ENCODE results near the gene KCNJ1. TPM values are rescaled to one million over a fixed set of nuclear protein-coding genes. Genes with fewer than 3 reads are reported as not detected.

KCNJ1 gene
- polyA plus RNA-seq, 3 donors: 0.01 TPM; not detected in 2

- H3K27ac ChIP-seq (ENCODE audit: low read depth, low read length): no peak overlapping the region
- 21 to 33% (median 26%) methylated on average over 14 to 16 of the region's 16 CpGs for WGBS, 3 donors
These were observed 31.2 kb downstream of the KCNJ1 start for GRCh38 chr11:128835741-128836430.

DNA sequence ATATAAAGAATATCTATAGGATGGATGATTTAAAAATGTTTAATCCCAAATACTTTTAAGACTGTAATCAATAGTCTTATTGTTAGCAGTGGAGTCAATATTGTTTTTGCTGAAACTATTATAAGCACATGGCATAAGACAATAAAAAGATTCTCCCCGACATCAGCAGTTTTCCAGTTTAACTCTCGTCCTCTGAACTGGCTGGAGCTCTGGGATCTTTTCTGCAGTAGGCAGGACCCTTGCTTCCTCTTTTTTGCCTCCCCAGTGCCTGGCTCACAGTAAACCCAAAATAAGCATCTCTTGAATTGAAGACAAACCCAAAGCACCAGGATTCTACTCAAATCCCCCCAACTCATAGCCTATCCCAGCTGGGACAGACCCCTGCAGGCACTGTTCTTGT is 32.9 kb downstream of the KCNJ1 start:
- 62 to 92% (median 66%) methylated on average over 2 of the region's 2 CpGs for WGBS, 3 donors
- H3K27ac ChIP-seq (ENCODE audit: low read depth, low read length): no peak overlapping the region

DNA sequence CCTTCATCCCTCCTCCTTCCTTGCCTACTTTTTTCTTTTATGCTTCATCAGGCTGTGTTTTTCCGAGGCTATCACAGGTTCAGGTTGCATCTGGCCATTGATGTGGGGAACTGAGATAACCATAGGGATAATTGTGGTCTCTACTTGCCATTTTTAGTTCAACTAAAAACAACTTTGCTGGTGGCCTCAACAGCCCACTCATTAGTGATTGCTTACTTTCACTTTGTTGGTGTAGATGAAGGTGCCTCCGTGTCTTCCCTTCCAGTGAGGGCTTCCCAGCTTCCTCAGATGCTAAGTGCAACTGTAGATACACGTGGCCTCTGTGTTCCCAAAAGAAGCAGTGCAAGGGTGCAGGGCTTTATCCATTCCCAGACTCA is 35.0 kb downstream of the KCNJ1 start:
- no peak overlapping the region for H3K27ac ChIP-seq (ENCODE audit: low read depth, low read length)
- WGBS, 3 donors: 47 to 75% (median 56%) methylated on average over 3 of the region's 3 CpGs

- no peak overlapping the region for H3K27ac ChIP-seq (ENCODE audit: low read depth, low read length)
- 26 to 33% (median 32%) methylated on average over 14 of the region's 14 CpGs for WGBS, 3 donors
These were observed 35.6 kb downstream of the KCNJ1 start for GRCh38 chr11:128831174-128832120.

GRCh38 chr11:128830290-128831173 is 36.6 kb downstream of the KCNJ1 start:
- H3K27ac ChIP-seq (ENCODE audit: low read depth, low read length): no peak overlapping the region
- WGBS, 3 donors: 79 to 85% (median 85%) methylated on average over 11 of the region's 11 CpGs

GRCh38 chr11:128828350-128828749 is 38.7 kb downstream of the KCNJ1 start:
- WGBS, 3 donors: 90 to 92% (median 90%) methylated on average over 4 of the region's 4 CpGs
- no peak overlapping the region for H3K27ac ChIP-seq (ENCODE audit: low read depth, low read length)

DNA sequence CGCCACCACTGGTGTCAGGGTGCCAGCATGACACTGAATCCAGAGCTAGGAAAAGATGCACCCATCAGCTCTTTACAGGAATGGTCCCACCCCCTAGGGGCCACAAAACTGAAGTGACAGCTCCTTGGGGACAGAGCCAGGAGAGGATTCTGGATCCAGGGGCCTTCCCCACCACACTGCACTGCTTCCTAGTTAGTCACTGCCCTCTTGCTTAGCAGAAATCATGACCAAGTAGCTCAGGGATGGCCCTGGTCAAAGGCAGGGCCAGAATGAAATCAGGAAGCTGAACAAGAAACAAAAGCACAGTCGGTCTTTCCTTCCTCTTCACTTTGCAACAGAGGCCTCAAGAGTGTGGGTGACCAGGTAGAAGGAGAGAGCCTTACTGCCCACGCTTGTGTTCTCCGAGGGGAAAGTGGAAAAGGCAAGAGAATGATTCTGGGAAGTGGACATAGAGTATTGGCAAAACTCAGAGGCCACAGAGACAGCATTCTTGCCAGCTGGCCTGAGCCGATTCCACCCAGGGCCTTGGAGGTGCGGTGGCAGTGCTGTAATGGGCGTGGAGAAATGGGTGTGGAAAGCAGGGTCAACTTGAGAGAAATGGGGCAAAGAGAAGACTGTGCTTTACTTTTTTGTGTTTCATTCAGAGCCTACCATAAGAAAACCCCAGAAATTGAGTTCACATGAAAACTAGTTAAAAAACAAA is 39.8 kb downstream of the KCNJ1 start:
- H3K27ac ChIP-seq (ENCODE audit: low read depth, low read length): no peak overlapping the region
- WGBS, 3 donors: 69 to 87% (median 72%) methylated on average over 7 of the region's 7 CpGs

DNA sequence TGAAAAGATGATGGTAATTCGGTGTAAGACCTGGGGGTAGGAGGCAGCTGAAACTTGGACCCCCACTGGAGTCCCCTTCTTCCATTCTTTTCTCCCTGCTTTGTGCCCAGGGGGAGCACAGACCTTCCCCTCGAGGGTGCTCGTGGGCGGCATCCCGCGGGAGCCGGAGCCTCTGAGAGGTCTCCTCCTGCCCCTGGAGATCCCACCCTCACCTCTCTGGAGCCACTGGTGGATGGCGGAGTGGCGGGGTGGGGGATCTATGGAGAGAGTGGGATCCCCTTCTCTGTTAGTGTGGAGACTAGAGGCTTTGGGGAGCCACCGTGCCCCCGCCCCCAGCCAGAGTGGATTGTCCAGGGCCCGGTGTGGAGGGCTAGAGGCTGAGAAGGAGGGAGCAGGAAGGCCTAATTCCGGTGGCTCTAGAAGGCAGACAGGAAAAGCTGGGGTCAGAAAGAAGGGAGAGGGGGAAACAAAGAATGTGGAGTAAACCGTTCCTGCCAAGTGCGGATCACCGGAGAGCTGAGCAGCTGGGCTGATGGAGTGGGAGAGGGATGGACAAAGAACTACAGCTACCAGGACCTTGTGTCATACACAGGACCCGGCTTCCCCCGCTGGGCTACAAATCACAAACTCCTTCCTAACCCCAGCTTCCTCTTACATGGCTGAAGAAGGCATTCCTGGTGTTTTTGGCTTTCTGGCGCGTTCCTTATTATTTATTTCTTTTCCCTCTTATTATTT is 41.9 kb downstream of the KCNJ1 start:
- WGBS, 3 donors: 87 to 93% (median 89%) methylated on average over 20 of the region's 20 CpGs
- no peak overlapping the region for H3K27ac ChIP-seq (ENCODE audit: low read depth, low read length)

GRCh38 chr11:128824191-128825049 is 42.7 kb downstream of the KCNJ1 start:
- WGBS, 3 donors: 28 to 36% (median 32%) methylated on average over 58 to 68 of the region's 68 CpGs

GRCh38 chr11:128823753-128824152 is 43.3 kb downstream of the KCNJ1 start:
- 72 to 82% (median 80%) methylated on average over 11 of the region's 11 CpGs for WGBS, 3 donors
- no peak overlapping the region for H3K27ac ChIP-seq (ENCODE audit: low read depth, low read length)

More at GRCh38 chr11:128824191-128825049, 42.7 kb downstream of the KCNJ1 start:
- H3K27ac ChIP-seq (ENCODE audit: low read depth, low read length): no peak overlapping the region

GRCh38 chr11:128822130-128822529 is 45.0 kb downstream of the KCNJ1 start:
- H3K27ac ChIP-seq (ENCODE audit: low read depth, low read length): no peak overlapping the region
- 89 to 92% (median 91%) methylated on average over 2 of the region's 2 CpGs for WGBS, 3 donors

- WGBS, 3 donors: 73 to 83% (median 81%) methylated on average over 4 of the region's 4 CpGs
These were observed 45.5 kb downstream of the KCNJ1 start for GRCh38 chr11:128821556-128821955.

DNA sequence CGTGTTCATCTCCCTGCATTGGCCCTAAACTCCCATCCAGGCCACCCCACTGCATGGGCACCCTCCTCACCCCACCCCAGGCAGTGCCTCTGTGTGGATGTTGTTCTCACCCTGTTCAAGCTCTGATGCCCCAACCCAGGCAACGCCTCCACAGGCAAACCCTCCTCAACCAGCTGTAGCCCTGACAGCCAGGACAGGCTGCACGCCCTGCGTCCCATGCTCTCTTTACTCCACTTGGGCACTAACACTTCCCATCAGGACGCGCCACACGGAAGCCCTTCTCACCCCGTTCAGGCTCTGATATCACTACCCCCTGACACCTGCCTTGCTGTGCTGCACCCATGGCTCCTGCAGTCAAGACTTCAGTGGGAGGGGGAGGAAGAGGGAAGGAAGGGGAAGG is 47.9 kb downstream of the KCNJ1 start:
- no peak overlapping the region for H3K27ac ChIP-seq (ENCODE audit: low read depth, low read length)
- WGBS, 3 donors: 73 to 94% (median 92%) methylated on average over 8 of the region's 8 CpGs

More at GRCh38 chr11:128821556-128821955, 45.5 kb downstream of the KCNJ1 start:
- no peak overlapping the region for H3K27ac ChIP-seq (ENCODE audit: low read depth, low read length)

GRCh38 chr11:128814856-128815705 is 52.0 kb downstream of the KCNJ1 start:
- whole genome bisulfite sequencing, 3 donors: 40 to 47% (median 45%) methylated on average over 9 of the region's 9 CpGs
- no peak overlapping the region for H3K27ac ChIP-seq (ENCODE audit: low read depth, low read length)

DNA sequence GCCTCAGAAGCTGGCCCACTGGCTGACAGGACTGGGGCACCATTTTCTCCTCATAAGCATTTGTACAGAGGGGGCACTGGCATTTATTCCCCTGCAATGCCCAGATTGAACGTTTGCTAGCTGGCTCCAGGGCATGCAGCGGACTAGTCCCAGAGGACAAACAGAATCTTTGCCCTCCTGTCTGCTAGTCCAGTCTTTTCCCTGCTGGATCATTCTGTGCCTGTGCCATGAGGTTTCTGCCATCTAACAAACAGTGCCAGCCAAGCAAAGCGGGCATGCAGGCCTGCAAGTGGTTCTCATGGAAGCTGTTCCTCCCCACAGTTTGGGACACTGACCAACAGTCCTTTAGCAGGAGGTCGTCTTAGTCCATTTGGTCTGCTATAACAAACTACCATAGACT is 53.4 kb downstream of the KCNJ1 start:
- no peak overlapping the region for H3K27ac ChIP-seq (ENCODE audit: low read depth, low read length)
- 78 to 89% (median 82%) methylated on average over 4 of the region's 4 CpGs for WGBS, 3 donors
